NCI-H2227 (cell line): ENCODE measurements around the gene POP5.
A peak's percentile ranks its signal among the peaks of the same experiment; 100 is the strongest.
"Not testable (repeated sequence)": the region's sequence is repeated elsewhere in the genome, so short reads cannot be mapped to it uniquely, and the experiment has no call there.

ENCODE experiments used
- DNase-seq: peaks from one replicate; lab custom pipeline; 2025; ENCODE audit not compliant: unreplicated experiment; lab: John Stamatoyannopoulos, UW

POP5 gene, protein sequence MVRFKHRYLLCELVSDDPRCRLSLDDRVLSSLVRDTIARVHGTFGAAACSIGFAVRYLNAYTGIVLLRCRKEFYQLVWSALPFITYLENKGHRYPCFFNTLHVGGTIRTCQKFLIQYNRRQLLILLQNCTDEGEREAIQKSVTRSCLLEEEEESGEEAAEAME

DNA sequence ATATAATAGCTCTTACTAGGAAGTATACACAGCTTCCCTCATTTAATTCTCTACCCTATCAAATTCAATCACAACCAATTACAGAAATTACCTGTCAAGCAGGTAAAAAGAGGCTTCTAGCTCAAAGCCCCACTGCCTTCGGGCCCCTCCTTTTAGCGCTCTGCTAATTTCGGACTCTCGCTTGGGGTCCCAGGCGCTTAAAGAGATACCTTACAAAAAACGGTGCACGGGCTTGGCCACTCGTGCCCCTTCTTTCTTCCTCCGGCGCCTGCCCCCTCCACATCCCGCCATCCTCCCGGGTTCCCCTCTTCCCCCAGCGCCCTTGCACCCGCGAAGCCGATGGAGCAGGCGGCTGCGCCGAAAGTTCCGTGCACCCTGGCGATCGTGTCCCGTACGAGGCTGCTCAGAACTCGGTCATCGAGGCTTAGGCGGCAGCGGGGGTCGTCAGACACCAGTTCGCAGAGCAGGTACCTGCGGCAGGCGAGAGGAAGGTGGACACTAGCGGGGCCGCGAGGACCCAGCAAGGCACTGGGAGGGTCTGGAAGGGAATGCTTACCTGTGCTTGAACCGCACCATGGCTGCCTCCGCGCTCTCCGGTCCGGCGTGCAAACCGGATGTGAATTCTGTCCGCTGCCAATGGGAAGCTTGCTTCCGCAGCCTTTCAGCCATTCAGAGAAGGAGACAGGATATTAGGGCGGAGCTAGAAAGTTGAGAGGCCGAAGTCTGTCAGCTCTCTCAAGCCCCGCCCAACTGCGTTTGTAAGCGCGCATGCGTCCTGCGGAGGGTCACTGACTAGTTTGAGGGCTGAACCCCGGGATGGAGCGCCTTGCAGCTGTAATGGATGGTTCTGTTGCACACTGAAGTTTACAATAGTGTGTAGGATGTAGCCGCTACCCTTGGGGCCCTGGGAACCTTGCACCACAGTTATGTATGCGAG, at the start of gene POP5:
POP5 (minus strand) TSS at position 616 of the 937 bp plus-strand sequence; CDS start at position 576, 40 bp downstream.
- DNase-seq: peak; percentile 99

- DNase-seq: no peak
These were observed 49.1 kb upstream of the POP5 start for GRCh38 chr12:120630104-120630892.

GRCh38 chr12:120628919-120629318, 47.7 kb upstream of the POP5 start:
- DNase-seq: no peak

DNA sequence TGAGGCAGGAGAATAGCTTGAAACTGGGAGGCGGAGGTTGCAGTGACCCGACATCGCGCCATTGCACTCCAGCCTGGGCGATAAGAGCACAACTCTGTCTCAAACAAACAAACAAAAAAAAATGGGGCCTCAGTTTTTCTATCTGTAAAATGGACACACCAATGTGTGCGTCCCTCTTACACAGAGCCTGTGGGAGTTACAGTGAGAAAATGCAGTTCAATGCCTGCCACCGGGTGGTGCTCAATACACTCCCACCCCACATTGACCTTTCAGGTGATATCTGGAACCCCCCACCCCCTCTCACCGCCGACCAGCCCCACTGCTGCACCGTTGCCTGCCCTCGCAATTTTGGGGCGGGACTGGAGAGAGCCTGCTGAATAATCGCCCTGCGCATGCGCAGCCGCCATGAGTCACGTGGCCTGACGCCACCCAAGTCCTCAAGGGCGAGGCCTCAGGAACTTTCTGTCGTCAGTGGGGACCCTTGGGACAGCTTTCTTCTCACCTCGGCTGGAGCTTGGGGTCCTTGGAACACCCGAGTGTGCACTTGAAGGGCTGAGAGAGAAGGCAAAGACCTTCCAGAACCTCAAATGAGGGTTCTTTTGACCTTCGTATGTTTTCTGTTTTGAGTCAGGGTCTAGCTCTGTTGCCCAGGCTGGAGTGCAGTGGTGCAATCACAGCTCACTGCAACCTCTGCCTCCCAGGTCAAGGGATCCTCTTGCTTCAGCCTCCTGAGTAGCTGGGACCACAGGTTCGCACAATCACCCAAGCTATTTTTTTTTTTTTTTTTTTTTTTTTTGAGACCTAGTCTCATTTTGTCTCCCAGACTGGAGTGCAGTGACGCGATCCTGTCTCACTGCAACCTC, 44.6 kb upstream of the POP5 start:
- no peak for DNase-seq

GRCh38 chr12:120620624-120621023, 39.4 kb upstream of the POP5 start:
- no peak for DNase-seq

DNA sequence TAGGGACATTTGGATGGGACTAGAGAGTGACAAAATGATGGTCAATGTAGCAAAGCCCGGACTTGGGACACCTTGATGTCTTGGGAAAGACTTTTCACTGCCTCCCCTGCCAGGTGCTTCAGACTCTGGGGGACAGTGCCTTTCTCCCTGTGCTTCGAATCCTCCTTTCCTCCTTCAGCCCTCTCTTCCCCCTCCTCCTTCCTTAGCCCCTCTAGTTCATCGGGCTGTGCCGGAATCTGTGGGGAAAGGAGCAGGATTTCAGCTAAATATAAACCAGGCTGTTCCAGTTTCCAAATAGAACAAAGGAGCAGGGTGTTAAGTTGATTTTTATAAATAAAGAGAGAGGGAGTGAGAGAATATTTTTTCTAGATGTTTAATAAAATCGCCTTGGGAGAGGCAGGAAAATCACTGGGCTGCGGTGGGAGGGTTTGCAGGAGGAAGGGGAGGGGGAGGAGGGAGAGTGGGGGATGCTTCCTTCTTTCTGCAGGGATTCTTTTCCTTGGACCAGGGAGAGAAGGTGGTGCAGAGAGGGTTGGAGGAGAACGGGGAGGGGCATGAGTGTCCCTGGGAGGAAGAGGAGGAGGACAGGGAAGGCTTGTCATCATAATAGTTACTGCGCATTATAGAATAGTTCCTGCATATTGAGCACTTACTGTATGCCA, 37.9 kb upstream of the POP5 start:
- no peak for DNase-seq

GRCh38 chr12:120617767-120618166, 36.6 kb upstream of the POP5 start:
- not testable (repeated sequence) for DNase-seq

DNA sequence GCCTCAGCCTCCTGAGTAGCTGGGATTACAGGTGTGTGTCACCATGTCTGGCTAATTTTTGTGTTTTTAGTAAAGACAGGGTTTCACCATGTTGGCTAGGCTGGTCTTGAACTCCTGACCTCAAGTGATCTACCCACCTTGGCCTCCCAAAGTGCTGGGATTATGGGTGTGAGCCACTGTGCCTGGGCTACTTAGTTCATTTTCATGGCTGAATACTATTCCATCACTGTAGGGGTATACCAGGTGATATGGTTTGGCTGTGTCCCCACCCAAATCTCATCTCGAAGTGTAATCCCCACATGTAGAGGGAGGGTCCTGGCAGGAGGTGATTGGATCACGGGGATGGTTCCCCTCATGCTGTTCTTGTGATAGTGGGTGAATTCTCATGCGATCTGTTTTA, 36.0 kb upstream of the POP5 start:
- not testable (repeated sequence) for DNase-seq

GRCh38 chr12:120614848-120615247, 33.6 kb upstream of the POP5 start:
- no peak for DNase-seq

- not testable (repeated sequence) for DNase-seq
These were observed 30.3 kb upstream of the POP5 start for GRCh38 chr12:120611534-120611933.

GRCh38 chr12:120610560-120610959, 29.4 kb upstream of the POP5 start:
- no peak for DNase-seq

DNA sequence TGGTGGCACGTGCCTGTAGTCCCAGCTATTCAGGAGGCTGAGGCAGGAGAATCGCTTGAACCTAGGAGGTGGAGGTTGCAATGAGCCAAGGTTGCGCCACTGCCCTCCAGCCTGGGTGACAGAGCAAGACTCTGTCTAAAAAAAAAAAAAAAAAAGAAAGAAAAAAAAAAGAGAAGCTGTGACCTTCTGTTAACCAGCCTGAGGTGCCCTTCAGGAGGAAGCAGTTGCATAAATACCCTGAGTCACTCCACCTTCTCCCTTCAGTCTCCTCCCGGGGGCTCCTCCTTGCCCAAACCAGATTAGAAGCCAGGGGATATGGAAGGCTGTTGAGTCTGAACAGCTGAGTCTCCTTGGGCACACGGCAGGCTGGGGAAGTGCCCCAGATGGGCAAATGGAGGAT, 21.2 kb upstream of the POP5 start:
- DNase-seq: not testable (repeated sequence)

DNA sequence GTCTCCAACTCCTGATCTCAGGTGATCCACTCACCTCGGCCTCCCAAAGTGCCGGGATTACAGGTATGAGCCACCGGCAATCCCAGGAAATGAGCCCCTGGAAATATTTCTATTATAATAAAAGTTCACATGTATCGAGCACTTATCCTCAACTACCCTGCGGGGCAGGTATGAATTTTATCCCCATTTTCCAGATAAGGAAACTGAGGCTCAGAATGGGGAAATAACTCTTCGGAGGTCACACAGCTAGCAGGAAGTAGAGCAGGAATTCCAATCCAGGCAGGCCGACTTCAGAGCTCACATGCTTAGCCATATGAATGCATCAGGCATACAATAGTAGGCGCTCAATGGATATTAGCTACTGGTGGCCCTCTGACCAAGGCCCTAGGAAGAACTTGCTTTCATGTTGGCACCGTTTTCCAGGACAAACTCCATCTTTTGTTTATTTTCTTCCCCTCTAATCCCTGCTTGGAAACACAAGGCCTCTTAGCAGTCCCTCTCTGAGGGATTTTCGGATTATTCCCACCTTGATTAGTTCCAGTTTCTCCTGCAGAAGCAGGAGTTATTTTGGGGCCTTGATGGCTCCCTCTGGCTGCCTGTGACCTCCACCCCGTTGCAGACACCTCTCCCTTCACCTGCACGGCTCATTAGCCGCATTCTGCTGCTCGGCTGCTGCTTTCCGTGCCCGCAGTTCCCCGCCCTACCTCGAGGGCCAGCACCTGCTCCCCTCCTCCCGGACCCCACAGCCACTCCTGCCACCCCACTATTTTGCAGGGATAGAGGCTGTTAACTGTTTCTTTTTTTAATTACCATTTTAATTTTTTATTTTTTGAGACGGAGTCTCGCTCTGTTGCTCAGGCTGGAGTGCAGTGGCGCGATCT, 18.7 kb upstream of the POP5 start:
- no peak for DNase-seq

DNA sequence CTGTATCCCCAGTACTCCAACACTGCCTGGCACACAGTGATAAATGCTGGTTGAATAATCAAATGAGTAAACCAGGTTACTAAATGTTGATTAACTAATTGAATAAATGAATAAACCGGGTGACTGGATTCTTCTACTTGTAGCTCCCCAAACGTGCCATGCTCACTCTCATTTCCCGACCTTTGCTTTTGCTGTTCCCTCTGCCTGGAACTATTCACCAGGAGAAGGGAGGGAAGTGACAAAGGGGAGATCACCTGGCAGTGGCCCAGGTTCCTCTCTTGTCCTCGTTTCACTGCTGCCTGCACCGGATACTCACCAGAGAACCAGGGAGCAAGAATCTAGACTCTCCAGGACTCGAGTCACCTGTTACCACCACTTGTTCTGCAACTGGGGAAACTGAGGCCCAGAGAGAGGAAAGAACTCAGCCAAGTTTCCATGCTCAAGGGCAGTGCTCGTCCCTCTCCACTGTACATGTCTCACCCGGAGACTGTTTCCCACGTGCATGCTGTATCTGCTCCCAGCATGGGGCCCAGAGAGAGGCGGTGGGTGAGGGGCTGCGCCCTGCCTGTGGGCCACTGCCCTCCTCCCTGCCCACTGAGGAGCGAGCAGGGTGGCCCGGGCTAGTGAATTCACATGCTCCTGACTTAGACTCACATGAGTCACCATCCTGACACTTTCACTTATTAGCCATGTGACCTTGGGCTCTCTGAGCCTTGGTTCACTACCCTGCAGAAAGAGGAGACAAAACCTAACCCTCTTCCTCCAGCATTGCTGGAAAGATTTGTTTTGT, 17.7 kb upstream of the POP5 start:
- DNase-seq: no peak

GRCh38 chr12:120597861-120598260, 16.7 kb upstream of the POP5 start:
- DNase-seq: no peak

GRCh38 chr12:120596901-120597300, 15.7 kb upstream of the POP5 start:
- no peak for DNase-seq

DNA sequence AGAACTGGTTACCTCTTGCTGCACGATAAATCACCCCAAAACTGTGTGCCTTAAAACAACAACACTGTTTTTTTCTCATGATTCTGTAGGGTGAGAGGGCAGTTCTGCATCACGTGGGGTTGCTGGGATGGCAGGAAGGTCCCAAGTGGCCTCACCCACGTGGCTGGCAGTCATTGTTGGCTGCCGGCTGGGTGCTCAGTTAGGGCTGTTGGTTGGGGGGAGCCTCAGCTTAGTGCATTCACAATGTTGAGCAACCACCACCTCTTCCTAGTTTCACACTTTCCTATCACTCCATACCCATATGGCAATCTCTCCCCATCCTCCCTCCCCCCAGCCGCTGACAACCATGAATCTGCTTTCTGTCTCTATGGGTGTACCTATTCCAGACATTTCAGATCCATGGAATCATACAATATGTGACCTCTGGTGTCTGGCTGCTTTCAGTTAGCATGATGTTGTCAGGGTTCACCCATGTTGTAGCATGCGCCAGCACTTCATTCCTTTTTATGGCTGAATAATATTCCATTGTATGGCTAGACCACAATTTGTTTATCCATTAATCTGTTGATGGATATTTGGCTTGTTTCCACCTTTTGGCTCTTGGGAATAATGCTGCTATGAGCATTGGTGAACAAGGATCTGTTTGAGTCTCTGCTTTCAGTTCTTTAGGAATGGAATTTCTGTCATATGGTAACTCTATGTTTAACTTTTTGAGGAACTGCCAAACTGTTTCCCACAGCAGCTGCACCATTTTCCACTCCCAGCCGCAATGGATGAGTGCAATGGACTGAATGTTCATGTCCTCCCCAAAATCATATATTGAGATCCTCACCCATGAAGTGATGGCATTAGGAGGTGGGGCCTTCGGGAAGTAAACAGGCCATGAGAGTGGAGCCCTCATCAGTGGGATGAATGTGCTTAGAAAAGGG, 11.2 kb upstream of the POP5 start:
- no peak for DNase-seq
